SIG-M5 (cell line): ENCODE measurements around the gene RPE.
A peak's percentile ranks its signal among the peaks of the same experiment; 100 is the strongest.

Experiments
- DNase-seq: peaks from one replicate; lab custom pipeline; 2025; lab: John Stamatoyannopoulos, UW

Gene RPE

DNA sequence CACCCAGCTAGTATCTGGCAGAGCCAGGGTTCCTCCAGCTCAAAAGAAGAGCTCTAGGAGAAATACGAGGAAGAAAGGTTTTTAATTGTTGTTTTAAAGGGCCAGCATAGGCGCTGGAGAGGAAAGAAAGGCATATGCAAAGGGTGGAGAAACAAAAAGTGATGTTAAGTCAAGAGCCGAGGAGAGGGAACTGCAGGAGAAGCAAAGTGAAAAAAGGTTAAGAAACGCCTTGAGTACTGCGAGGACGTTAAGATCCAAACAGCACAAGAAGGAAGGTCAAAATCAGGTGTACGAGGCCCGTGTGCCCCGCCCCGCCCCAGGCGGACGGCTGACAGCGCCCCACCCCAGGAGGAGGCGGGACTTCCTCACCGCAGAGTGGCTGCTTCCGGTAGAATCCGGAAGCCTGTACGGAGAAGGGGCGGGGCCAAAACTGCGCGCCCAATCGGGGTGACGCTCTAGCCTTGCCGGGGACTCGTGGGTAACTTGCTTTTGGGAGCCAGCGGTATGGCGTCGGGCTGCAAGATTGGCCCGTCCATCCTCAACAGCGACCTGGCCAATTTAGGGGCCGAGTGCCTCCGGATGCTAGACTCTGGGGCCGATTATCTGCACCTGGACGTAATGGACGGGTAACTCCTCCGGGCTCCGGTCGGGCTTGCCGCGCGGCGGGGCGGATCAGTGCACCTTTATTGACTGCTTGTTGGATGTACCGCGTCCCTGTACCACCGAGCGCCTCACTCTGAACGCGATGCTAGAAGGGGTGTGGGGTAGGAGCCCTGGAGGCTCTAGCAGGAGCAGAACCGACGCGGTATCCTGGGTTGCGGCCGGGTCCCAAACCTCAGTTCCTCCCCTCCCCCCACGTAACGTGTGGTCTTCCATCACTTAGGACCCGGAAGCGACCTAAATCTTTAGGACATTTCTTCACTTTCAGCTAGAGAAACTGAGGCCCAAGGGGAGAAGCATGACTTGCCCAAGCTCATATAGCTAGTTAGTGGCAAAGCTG lies at the start of gene RPE:
TSS of gene RPE (plus strand) at position 481 of the 1,000 bp plus-strand sequence. CDS start at position 505, 24 bp downstream.
- peak; percentile 74 for DNase-seq

DNA sequence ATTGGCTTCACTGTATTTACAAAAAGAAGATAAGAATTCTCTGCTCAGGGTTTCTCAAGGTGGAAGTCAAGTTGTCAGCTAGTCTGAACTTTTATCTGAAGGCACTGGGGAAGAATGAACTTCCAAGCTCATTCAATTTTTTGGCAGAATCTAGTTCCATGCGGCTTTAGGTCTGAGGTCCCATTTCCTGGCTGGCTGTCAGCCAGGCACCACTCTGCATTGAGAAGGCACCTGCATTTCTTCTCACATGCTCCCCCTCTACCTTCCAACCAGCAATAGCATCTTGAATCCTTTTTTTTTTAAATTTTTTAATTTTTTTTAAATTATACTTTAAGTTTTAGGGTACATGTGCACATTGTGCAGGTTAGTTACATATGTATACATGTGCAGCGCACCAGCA lies 46.2 kb upstream of the RPE start:
- DNase-seq: no peak

DNA sequence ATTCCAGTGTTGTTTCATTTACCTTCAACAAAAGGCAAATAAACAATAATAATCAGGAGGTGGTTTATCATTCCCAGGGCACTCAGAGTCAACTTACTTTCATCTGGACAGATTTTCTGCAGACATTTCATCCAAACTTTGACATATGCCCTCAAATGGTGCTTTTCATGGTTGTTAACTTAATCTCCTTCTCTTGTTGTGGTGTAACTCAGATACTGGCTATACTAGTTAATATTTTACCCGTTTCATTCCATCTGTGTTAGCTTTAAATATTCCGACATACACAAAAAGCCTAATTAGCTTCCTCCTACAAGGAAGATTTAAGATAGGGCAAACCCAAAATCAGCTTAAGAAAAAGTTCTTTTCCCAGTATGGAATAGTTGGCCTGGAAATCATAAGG lies 44.4 kb upstream of the RPE start:
- no peak for DNase-seq

DNA sequence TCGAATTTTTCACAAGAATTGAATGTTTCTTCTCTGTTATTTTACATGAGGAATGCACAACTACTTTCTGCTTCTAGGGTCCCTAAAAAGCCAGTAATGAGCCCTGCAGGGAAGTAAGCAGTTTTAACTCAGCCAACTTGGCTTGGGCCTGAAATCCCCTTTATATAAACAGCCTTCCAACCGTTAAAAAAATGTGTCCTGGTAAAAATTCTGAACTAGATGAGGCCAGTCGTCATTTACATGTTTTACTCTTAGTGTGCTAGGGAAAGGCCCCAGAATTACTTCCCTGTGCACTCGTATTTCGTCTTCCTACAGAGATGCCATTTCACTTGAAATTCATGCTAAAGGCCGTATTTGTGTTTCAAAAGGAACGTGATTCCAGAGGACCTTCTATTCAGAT lies 42.4 kb upstream of the RPE start:
- no peak for DNase-seq

DNA sequence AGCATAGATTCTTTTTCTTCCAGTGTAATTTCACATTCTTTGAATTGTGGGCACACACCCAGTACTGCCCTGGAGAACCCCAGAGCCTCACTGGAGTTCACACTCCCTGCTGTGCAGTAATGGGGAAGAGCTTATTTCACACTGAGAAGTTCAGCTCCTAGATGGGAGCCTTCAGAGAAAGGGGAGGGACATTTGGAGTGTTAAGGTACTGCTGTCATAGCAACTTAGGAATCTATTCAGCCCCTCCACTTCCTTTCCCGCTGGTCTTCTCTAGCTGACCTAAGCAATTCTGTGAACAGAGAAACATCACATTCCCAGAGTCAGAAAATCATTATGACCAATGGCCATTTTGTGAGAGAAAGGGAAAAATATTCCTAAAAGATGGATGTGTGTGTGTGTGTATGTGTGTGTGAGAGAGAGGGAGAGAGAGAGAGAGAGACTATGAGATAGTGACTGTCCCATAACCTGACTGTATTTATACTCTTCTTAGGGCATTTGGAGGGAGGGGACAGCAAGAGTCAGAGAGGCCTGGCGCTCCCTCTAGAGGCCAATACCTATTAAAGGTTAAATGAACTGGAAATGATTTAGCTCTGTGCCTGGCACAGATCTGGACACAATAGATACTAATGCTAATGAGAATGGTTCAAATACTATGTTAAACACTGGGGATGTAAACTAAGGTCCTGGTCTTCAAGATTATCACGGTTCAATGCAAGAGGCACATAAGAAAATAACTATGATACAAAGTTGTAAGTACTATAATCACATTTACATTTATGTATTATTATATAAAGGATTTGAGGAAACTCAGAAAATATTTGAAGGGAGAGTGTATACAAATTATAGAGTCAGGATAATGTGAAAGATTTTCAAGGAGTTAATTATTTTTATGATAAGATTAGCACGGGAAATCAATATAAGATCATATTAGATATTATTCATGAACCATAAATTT lies 41.5 kb upstream of the RPE start:
- DNase-seq: no peak

DNA sequence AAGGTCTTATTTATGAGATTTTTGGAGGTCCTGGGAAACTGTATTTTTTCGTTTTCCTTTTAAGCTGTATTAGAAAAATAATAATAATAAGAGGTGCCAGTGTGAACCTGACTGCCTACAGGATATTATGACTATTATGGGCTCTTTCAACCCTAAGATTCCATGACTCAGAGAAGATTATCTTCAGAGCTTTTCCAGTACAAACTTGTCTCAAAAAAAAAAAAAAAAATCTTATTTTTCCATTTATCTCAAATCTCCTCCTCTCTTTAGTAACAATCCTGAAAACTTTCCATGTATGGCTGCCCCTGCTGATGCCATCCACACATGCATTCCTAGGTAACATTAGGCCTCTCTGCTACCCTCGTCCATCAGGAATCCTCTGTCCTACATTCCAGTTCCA lies 36.7 kb upstream of the RPE start:
- no peak for DNase-seq

DNA sequence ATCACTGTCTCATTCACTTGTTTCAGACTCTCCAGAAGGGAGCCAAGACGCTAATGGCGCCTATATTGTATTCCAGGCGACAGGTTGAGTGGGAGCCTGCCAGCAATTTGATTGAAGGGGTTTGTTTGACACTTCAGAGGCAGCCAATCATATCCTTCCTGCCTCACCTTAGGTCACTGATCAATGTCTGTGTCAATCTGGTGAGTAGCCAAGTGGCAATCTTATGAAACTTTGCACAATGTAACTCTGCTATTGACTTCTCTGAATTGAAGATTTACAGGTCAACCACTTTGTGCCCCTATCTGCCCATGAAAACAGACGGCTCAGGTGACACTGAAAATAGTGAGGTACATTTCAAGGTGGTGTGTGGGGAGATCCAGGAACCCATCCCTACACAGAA lies 32.7 kb upstream of the RPE start:
- DNase-seq: no peak

DNA sequence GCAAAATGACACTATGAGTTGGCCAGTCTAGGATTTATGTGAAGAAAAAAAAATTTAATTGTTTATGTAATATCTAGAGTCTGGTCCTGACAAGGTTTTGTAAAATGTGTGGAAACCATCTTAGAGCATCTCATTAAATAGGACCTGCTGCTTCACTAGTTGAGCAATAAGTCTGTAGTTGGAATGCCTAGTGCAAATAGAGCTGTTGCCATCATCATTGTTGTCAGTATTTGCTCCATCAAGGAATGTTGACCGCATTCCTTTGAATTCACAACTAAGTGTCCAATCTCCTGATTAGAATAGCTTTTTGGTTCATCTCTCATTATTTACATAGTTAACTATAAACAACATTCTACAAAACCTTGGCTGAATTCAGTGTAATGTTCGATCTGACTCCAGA lies 32.2 kb upstream of the RPE start:
- no peak for DNase-seq

DNA sequence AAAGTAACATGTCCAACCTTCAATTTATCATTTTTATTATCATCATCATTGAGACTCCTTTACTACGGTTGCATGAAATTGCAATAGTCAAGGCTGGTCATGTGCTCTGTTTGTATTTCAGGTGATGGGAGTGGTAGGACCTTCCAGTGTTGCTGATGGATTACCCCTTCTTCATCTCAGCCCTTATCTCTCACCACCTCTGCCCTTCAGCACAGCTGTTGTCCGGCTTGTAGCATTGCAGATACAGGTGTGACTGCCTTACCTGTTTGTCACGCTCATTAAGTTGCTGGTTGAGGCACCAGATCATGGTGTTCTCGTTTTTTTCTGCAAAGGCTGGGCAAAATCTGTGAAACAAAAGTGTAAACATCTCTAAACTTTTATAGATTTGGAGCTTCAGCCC lies 31.7 kb upstream of the RPE start:
- no peak for DNase-seq

DNA sequence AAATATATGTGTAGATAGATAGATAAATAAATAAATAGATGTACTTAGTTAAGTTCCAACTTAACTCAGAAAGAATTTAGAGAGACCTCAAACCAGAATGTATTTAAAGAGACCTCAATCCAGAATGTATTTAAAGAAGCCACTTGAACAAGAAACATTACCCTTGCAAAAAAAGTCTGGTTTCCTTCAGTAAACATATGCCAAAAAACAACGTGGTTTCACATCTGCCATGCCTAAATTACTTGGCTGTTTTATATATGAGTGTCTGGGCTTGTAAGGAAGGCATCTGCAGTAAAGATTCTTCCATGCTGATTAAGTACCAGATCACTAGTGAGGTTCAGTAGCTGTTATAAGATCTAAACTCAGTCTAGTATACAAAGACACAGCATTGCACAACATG lies 29.1 kb upstream of the RPE start:
- no peak for DNase-seq

DNA sequence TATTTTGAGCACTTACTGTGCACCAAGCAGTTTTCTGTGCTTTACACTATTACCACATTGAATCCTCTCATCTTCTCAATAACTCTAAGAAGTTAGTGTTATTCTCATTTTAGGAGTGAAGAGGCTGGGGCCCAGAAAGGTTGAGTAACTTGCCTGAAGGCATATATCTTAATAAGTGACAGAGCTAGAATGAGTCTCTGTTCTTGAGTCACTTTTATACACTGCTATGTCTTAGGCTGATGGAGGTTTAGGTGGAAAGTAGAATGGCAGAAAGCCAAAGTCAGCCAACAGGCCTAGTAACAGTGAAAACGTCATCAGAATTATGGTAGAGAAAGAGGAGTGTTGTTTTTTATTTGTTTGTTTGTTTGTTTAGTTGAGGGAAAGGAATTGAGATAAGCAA lies 27.9 kb upstream of the RPE start:
- no peak for DNase-seq

DNA sequence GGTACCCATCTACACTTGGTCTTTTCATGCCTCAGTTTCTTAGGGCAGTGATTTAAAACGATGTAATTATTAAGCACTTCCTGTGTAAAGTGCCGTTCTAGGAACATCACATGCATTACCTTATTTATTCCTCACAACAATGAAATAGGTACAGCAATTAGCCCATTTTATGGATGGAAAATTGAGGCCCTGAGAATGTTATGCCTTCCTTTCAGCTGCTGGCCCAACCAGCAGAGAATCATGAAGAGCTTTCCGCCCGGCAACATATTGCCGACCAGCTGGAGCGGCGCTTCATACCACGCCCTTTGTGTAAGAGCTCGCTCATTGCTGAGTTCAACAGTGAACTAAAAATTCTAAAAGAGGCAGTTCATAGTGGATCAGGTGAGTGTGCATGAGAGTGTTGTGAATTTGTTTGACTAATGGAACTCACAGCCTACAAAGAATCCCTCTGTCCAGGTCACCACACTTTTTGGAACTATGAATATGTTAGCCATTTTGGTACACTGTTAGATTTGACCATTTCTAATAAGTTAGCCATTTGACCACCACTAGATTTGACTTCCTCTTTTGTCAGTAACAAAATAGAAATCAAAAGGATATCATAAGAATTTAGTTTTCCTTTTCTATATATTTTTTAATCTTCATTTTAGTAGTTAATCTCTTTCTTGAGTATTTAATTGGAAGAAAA lies 25.6 kb upstream of the RPE start:
- no peak for DNase-seq

DNA sequence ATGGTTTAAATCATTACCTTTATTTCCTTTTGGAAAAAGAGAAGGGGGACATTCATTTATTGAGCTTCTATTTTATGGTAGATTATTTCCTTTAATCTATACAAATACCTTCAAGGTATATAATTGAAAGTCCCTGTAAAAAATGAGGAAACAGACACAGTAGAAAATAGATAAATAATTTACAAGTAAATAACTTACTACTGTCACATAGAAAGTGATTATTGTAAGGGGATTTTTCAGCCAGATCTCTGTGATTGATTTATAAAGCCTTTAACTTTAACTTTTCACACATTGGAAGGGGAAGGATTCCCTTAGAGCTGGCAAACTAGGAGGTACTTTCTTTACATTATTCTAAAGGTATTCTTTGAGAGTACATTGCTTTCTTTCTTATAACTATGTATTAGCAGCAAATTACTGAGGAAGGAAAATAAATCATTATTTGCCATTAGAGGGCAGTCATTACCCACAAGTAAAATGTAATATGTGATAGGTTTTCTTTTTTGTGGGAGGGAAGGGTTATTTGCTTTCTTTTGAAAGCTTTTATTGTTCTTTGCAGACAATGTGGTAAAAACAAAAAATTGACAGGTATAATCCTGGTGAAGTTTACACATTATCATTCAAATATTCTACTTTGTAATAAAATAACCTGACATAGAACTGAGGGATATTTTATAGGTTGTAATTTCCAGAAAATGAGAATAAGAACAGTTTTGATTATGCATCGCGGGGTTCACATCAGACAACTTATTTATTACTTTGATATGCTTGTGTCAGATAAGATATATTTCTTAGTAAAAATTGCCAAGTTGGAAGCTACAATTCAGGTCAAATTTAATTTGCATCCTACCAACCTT lies 24.8 kb upstream of the RPE start:
- DNase-seq: no peak

DNA sequence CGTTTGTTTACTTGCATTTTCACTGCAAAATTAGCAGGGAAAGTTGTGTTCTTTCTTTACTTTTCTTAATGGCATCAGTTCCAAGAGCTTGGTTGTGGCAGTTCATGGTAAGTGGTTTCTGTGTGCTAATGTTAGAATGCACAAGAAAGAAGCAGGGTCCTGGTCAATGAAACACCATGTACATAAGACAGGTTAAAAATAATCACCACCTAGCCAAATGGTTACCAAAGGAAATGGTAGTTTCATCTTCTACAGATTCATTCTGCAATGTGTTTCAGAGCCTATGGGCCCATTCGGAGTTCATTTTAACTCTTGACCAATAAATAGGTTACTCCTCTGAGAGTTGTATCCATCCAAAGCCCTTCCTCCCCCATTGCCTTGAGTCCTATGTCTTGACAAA lies 18.1 kb upstream of the RPE start:
- DNase-seq: no peak

DNA sequence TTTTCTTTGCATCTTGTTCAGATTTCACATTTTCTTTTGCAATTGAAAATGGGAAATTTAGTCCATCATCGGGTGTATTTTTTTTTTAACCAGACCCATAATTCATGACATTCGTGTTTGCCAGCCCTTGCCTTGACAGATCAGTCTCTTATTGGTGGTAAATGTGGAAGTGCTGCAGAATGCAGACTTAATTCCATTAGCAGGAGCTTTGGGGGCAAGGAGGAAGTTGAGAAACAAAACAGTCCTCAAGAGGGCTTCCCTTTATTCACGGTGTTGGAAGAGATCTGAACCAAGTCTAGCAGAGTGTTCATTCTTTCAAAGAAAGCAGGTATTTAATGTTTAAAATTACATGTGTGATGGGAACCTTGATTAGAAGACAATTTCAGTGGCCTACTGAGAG lies 16.6 kb upstream of the RPE start:
- peak; percentile 56 for DNase-seq

DNA sequence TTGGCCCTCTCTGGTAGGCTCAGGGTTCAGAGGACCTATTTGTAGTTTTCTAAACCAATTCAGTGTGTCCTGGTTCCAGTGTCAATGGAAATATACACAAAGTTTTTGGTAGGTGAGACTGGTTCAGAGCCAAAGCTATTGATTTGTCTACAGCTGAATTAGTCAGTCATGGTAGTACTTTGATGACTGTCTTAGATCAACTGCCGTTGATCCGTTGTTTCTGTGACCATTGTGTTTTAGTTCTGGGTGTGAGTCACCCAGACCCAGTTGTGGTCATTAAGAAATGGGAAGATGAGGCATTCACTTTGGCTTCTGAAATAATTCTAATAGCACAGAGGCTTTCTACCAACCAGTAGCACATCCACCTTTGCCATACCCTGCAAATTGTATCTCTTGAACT lies 16.0 kb upstream of the RPE start:
- no peak for DNase-seq

DNA sequence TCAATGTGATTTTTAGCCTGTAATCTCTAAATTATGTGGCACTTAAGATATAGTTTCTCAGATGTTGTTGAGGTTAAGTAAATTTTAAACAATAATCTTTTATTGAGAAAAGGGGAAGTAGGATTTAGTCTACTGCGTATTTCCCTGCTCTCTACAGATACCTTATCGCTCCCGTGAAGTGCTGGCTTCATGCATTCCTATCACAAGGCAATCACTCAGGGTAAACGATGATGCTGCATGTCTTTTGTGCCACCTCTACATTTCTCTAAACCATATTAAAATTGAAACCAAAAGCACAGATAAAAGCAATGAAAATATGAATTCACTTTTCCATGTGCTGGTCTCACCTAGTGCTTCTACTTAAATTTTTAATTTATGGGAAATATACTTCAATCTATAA lies 14.4 kb upstream of the RPE start:
- DNase-seq: no peak

DNA sequence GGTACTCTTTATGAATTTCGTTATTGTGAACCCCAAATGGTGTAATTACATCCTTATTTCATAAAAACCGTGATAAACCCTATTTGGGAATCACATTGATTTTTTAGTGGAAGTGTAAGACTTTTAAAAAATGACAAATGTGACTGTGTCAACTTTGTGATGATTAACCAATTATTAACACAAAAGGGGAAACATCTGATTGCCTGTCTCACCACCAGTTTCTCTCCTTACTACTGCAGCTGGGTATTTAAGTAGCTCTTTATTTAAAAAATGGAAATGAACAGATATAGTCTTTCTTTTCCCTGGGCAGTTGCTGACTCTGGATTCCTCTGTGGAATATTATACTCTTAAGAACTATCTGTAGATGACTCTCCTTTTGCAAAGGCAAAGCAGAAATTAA lies 11.6 kb upstream of the RPE start:
- no peak for DNase-seq

DNA sequence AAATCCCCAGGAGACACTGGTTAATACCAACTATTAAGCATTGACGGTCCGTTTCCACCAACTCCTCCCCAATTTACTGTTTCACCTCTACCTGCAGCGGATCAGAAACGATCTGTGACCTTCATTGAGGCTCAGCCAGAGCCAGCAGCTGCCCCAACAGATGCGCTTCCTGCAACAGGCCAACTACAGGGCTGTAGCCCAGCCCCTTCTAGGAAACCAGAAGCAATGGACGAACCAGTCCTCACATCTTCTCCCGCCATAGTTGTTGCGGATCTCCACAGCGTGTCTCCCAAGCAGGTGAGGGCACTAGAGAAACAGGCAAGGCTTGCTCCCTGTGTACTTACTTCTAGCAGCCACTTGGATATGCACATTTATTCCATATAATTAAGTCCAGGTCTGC lies 8.5 kb upstream of the RPE start:
- no peak for DNase-seq

DNA sequence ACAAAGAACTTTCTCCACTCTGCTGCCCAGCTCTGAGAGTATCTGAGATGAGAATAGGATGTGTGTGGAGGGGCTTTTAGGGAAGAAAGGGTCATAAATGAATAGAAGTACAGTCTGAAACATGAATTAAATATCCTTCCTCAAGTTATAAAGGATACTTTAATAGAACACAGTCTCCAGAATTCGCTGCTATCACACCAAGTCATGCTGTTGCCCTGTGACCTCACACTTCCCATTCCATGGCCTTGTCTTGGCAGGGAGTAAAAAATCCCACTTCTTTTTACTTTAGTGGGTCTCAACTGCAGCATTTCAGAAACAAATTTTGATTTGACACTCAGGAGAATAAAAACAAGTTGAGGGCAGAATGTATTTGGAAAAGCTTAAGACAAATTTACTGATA lies 3.8 kb upstream of the RPE start:
- no peak for DNase-seq
